HCT116 (cell line): ENCODE data around the gene KRT14. TPM values are rescaled to one million over a fixed set of nuclear protein-coding genes. Genes with fewer than 3 reads are reported as not detected.

Source experiments
- ATAC-seq: fragments of 200-7000 bp; cut with Tn5 transposase; 2 replicates; pipeline ENCODE4 v1.9.1; 2020; ENCODE audit warnings: mild to moderate bottlenecking, moderate library complexity
- BruUV-seq: library from RNA; stranded (reverse); fragments of 400-500 nt; replicated peaks from 2 replicates; lab custom pipeline; 2021; lab: Mats Ljungman, UMichigan
- CTCF ChIA-PET: fragments of 300-600 bp; sonication (Branson Sonifier 250); formaldehyde crosslinking; loops from one replicate; lab custom pipeline; 2021; ENCODE audit warnings: antibody characterized with exemption; lab: Charles Lee
- POLR2A ChIA-PET: fragments of 300-600, 350-600 bp; sonication (Branson Sonifier 250); formaldehyde crosslinking; loops from one replicate; lab custom pipeline; 2021; ENCODE audit warnings: antibody characterized with exemption; lab: Charles Lee
- RAD21 ChIA-PET, 2 experiments: fragments of 300-600 bp; sonication (Branson Sonifier 250); formaldehyde crosslinking; loops; one replicate each; lab custom pipeline; 2023; ENCODE audit warnings: low total read pairs in 2 of 2; ENCODE audit not compliant: uncharacterized antibody in 2 of 2, unreplicated experiment in 2 of 2, low non-redundant PET in 1 of 2; lab: Charles Lee
- DNase-seq: peaks from one replicate; pipeline ENCODE4 v3.0.0-alpha.2; 2010; ENCODE audit warnings: low read depth, low spot score
- H2AFZ ChIP-seq: fragments of 200-600 bp; shearing (Covaris generic), sonication (generic); 2 replicates; pipeline ENCODE4 v1.6.1; 2017; ENCODE audit warnings: low read depth, mixed run types, mixed read lengths, antibody characterized with exemption, low read length; ENCODE audit not compliant: poor library complexity, severe bottlenecking
- H3K27ac ChIP-seq: 2 replicates; pipeline ENCODE4 v1.5.1; 2012; ENCODE audit warnings: low read depth, low read length
- H3K27me3 ChIP-seq: fragments of 200-600 bp; sonication (generic); 2 replicates; pipeline ENCODE4 v1.6.1; 2016; ENCODE audit warnings: mixed run types, low read length, mixed read lengths; ENCODE audit not compliant: insufficient read depth
- H3K36me3 ChIP-seq, 2 experiments: fragments of 200-500 bp in 1 of 2; fragments of 200-600 bp in 1 of 2; sonication (Bioruptor generic) in 1 of 2; sonication (generic) in 1 of 2; 2 replicates each; pipeline versions ENCODE4 v1.5.1 to v1.6.1; 2014 to 2016; ENCODE audit warnings: low read length in 2 of 2, inconsistent platforms in 1 of 2, mixed read lengths in 1 of 2, mixed run types in 1 of 2; ENCODE audit not compliant: insufficient read depth in 2 of 2, control insufficient read depth in 1 of 2
- H3K4me1 ChIP-seq, 2 experiments: fragments of 200-600 bp in 1 of 2; sonication (generic) in 1 of 2; 2 replicates each; pipeline versions ENCODE4 v1.5.1 to v1.6.1; 2012 to 2017; ENCODE audit warnings: low read length in 2 of 2, inconsistent platforms in 1 of 2, mild to moderate bottlenecking in 1 of 2, mixed read lengths in 1 of 2, mixed run types in 1 of 2, moderate library complexity in 1 of 2; ENCODE audit not compliant: insufficient read depth in 2 of 2, control insufficient read depth in 1 of 2
- H3K4me2 ChIP-seq: fragments of 200-600 bp; sonication (generic); 2 replicates; pipeline ENCODE4 v1.6.1; 2017; ENCODE audit warnings: mixed run types, low read length, mixed read lengths
- H3K4me3 ChIP-seq, 2 experiments: fragments of 200-600 bp in 1 of 2; sonication (generic) in 1 of 2; replicated peaks in 1 of 2; 2 replicates each; pipeline ENCODE4 v1.5.1; 2011 to 2016; ENCODE audit warnings: low read length in 2 of 2, control low read depth in 1 of 2, low read depth in 1 of 2, mild to moderate bottlenecking in 1 of 2, mixed read lengths in 1 of 2, mixed run types in 1 of 2
- H3K79me2 ChIP-seq: fragments of 200-600 bp; sonication (generic); 2 replicates; pipeline ENCODE4 v1.6.1; 2017; ENCODE audit warnings: mild to moderate bottlenecking, mixed run types, low read length, moderate library complexity, mixed read lengths; ENCODE audit not compliant: insufficient read depth
- H3K9ac ChIP-seq: fragments of 200-600 bp; sonication (generic); 2 replicates; pipeline ENCODE4 v1.6.1; 2016; ENCODE audit warnings: low read length, mixed read lengths
- H3K9me2 ChIP-seq: fragments of 200-600 bp; sonication (generic), shearing (Covaris generic); 2 replicates; pipeline ENCODE4 v1.6.1; 2017; ENCODE audit warnings: mixed run types, mild to moderate bottlenecking, moderate library complexity; ENCODE audit not compliant: insufficient read depth
- H3K9me3 ChIP-seq, 2 experiments: fragments of 200-500 bp in 1 of 2; fragments of 200-600 bp in 1 of 2; sonication (Bioruptor generic) in 1 of 2; sonication (generic) in 1 of 2; 2 replicates each; pipeline ENCODE4 v1.6.1; 2014 to 2017; ENCODE audit warnings: low read length in 2 of 2, mixed read lengths in 2 of 2, inconsistent platforms in 1 of 2, low read depth in 1 of 2, mild to moderate bottlenecking in 1 of 2, mixed run types in 1 of 2, moderate library complexity in 1 of 2; ENCODE audit not compliant: control insufficient read depth in 1 of 2, insufficient read depth in 1 of 2
- H4K20me1 ChIP-seq: fragments of 200-600 bp; sonication (generic), shearing (Covaris generic); 2 replicates; pipeline ENCODE4 v1.6.1; 2017; ENCODE audit warnings: mixed run types, mild to moderate bottlenecking, moderate library complexity; ENCODE audit not compliant: insufficient read depth
- ATF3 ChIP-seq: IDR thresholded peaks from 2 replicates; pipeline ENCODE4 v1.6.1; 2012
- CEBPB ChIP-seq: IDR thresholded peaks from 2 replicates; pipeline ENCODE4 v1.6.1; 2012; ENCODE audit warnings: low read depth
- CTCF ChIP-seq, 3 experiments: fragments of 200-600 bp in 1 of 3; sonication (generic) in 1 of 3; IDR thresholded peaks in 2 of 3; conservative IDR thresholded peaks in 1 of 3; 2 replicates each; pipeline ENCODE4 v1.5.1; 2012 to 2017; ENCODE audit warnings: low read depth in 2 of 3, low read length in 2 of 3, antibody characterized with exemption in 1 of 3, borderline replicate concordance in 1 of 3, control low read depth in 1 of 3, mild to moderate bottlenecking in 1 of 3, mixed read lengths in 1 of 3, mixed run types in 1 of 3, moderate library complexity in 1 of 3; ENCODE audit not compliant: insufficient read depth in 1 of 3
- EGR1 ChIP-seq: IDR thresholded peaks from 2 replicates; pipeline ENCODE4 v1.6.1; 2012; ENCODE audit warnings: low read depth
- ELF1 ChIP-seq: IDR thresholded peaks from 2 replicates; pipeline ENCODE4 v1.6.1; 2012; ENCODE audit warnings: low read depth, borderline replicate concordance
- EZH2phosphoT487 ChIP-seq: fragments of 200-600 bp; IDR thresholded peaks from 2 replicates; pipeline ENCODE4 v1.6.1; 2018; ENCODE audit warnings: antibody characterized with exemption, borderline replicate concordance
- MAX ChIP-seq: IDR thresholded peaks from 2 replicates; pipeline ENCODE4 v1.6.1; 2012
- POLR2AphosphoS5 ChIP-seq: IDR thresholded peaks from 2 replicates; pipeline ENCODE4 v1.6.1; 2011; ENCODE audit warnings: mild to moderate bottlenecking, low read depth, low read length, moderate library complexity
- RAD21 ChIP-seq: IDR thresholded peaks from 2 replicates; pipeline ENCODE4 v1.6.1; 2012; ENCODE audit warnings: low read depth, mild to moderate bottlenecking
- SRF ChIP-seq: IDR thresholded peaks from 2 replicates; pipeline ENCODE4 v1.6.1; 2012; ENCODE audit warnings: low read depth
- YY1 ChIP-seq: IDR thresholded peaks from 2 replicates; pipeline ENCODE4 v1.6.1; 2011; ENCODE audit warnings: low read length, low read depth, moderate library complexity, mild to moderate bottlenecking; ENCODE audit not compliant: insufficient replicate concordance; ENCODE audit errors: extremely low read depth
- ZNF274 ChIP-seq: fragments of 200-500 bp; sonication (Bioruptor generic); IDR thresholded peaks from 2 replicates; pipeline ENCODE4 v1.6.1; 2014; ENCODE audit warnings: mild to moderate bottlenecking, low read depth, low read length, inconsistent platforms
- intact Hi-C: fragments of 100-400 bp; cut with micrococcal nuclease; formaldehyde crosslinking; loops from 2 replicates; pipeline ENCODE4 v1.10.0; 2022
- total RNA-seq: library from RNA; stranded (reverse); gene quantifications from one replicate; pipeline ENCODE4 v1.2.1, GENCODE V29; 2021; ENCODE audit not compliant: unreplicated experiment

Gene KRT14
- total RNA-seq, 1 experiment from 2014 or later: not detected

GRCh38 chr17:41599680-41600079 is 13.0 kb upstream of the KRT14 start:
- Histone ChIP-seq H3K27ac (no peak overlapping the region), H3K9me2 (no peaks in the 10 kb centered on the region), H3K4me3 (no peak overlapping the region), H3K4me2 (no peak overlapping the region), H3K27me3 (no peaks in the 10 kb centered on the region), H3K9ac (no peak overlapping the region), H3K4me1 (no peaks in the 10 kb centered on the region), H4K20me1 (no peaks in the 10 kb centered on the region), H3K9me3 (no peaks in the 10 kb centered on the region), H3K36me3 (no peaks in the 10 kb centered on the region), H3K79me2 (no peaks in the 10 kb centered on the region), H2AFZ (no peak overlapping the region)
- no TSS peak for BruUV-seq
- no peak for ATAC-seq
- no peak for TF ChIP-seq CTCF (IDR thresholded peaks at IDR 0.05 in 2 of 3, conservative IDR thresholded peaks at IDR 0.05 in 1 of 3; ENCODE audit: borderline replicate concordance in 1 of 3, insufficient read depth in 1 of 3, low read depth in 2 of 3, low read length in 2 of 3)
- TF ChIP-seq EZH2phosphoT487: no peak
- no peak for TF ChIP-seq RAD21
- TF ChIP-seq MAX: no peak
- TF ChIP-seq CEBPB: no peak
- TF ChIP-seq YY1: no peak
- TF ChIP-seq SRF: no peak
- TF ChIP-seq POLR2AphosphoS5: no peak
- POLR2A ChIA-PET: no interaction called here
- CTCF ChIA-PET: no interaction called here
- RAD21 ChIA-PET: no interaction called here
- intact Hi-C loops: no loop called here
- no peak for DNase-seq

- no peak overlapping the region for H3K27ac ChIP-seq
- no peaks in the 10 kb centered on the region for H3K36me3 ChIP-seq
- no peaks in the 10 kb centered on the region for H4K20me1 ChIP-seq
- no peaks in the 10 kb centered on the region for H3K27me3 ChIP-seq
- DNase-seq: no peak
- no peak overlapping the region for H3K4me3 ChIP-seq
- no peaks in the 10 kb centered on the region for H3K4me1 ChIP-seq
- ChIA-PET RAD21 (no interaction called here), CTCF (interaction anchor here (1.6 kb wide), 1 partner anchor 53 kb away, joined by 7 read pairs; no protein-coding TSS in a partner anchor), POLR2A (no interaction called here)
- no peak overlapping the region for H3K9ac ChIP-seq
- ATAC-seq: no peak
- no peaks in the 10 kb centered on the region for H3K9me3 ChIP-seq
- no TSS peak for BruUV-seq
- H3K4me2 ChIP-seq: no peak overlapping the region
- no peaks in the 10 kb centered on the region for H3K9me2 ChIP-seq
- H3K79me2 ChIP-seq: no peaks in the 10 kb centered on the region
- no peak overlapping the region for H2AFZ ChIP-seq
- intact Hi-C loops: no loop called here
- TF ChIP-seq POLR2AphosphoS5 (no peak), ZNF274 (no peak), ATF3 (no peak), MAX (no peak), EGR1 (no peak), ELF1 (no peak), CTCF (IDR thresholded peaks at IDR 0.05 in 2 of 3, conservative IDR thresholded peaks at IDR 0.05 in 1 of 3; ENCODE audit: borderline replicate concordance in 1 of 3, insufficient read depth in 1 of 3, low read depth in 2 of 3, low read length in 2 of 3) (no peak)
Measured at GRCh38 chr17:41595585-41595984, 8.9 kb upstream of the KRT14 start.
